Measurements from ENCODE around the gene CLEC20A.

CLEC20A gene

DNA sequence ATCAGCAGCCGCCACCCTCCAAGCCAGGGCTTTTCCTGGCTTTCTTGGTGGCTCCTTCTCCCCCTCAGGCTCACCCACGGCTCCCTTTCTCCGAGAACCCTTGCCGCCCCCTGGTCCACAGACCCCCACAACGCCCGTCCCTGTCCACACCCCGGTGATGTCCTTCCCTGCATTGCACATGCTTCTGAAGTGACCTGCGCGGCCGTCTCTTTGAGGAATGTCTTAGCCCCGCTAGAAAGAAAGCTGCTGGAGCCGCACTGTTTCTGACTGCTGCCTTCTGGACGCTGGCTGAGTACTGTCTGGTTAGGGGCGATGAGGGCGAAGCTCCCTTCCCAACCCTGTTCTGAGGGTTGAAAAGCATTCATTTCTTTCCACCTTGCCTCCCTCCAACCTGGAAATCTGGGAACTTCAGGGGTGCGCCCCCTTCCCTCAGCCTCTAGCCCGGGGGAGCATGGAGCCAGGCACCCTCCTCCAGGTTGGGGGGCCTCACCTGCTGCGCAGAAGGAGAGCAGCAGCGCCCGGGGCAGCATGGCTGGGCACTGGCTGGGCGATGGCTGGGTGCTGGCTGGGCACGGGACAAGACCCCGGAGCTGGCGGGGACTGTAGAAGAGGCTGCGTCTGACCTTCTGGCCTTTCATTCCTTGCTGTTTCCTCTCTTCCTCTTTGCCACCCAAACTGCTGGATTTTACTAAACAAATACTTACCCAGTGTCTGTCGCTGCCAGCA, at the start of gene CLEC20A:
Gene CLEC20A, minus strand, starts transcription at position 555 of the 726 bp plus-strand sequence. Its CDS starts 25 bp downstream, at position 530.
- peak in 5 of 42 donors; percentile 2 to 18 (median 14) for DNase-seq
- intact Hi-C loops (cut with DNase I), result no loop called here

DNA sequence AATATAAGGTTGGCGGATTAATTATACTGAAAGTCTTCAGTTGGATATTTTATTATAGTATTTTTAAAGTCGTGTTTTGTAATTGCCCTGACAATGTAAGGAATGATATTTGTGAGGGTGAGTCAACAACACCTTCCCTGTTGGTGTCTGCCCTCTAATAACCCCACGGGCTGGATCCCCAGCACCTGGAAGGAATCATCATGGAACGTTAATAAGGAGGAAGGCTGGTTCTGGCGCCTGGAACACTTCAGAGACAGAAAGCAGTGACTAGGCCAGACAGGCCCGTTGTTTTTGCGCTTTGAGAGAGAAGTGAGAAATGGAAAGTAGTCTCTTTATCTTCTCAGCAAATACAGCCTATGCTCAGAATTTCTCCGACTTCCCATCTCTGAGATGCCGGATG, 47.8 kb upstream of the CLEC20A start:
- DNase-seq, result no peak

DNA sequence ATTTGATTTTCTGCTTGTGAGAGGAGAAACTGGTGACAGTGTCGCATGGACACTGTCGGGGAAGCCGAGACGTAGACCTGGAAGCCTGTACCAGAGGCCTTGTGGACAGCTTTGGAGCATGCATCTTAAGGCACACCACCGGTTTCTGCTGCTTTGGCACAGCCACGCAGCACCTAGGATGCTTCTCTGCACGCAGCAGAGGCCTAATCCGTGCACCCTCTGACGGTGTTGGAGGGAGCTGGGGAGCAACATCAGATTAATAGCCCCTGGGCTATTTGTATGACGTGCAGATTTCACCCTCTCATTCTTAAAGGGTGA, 46.5 kb upstream of the CLEC20A start:
- DNase-seq, result no peak
- intact Hi-C loops (cut with DNase I), result loop anchor here (2.0 kb wide), 1 partner anchor 210 kb away; no protein-coding TSS in a partner anchor

More for the DNA sequence above, 47.8 kb upstream of the CLEC20A start:
- intact Hi-C loops (cut with DNase I), result no loop called here

DNA sequence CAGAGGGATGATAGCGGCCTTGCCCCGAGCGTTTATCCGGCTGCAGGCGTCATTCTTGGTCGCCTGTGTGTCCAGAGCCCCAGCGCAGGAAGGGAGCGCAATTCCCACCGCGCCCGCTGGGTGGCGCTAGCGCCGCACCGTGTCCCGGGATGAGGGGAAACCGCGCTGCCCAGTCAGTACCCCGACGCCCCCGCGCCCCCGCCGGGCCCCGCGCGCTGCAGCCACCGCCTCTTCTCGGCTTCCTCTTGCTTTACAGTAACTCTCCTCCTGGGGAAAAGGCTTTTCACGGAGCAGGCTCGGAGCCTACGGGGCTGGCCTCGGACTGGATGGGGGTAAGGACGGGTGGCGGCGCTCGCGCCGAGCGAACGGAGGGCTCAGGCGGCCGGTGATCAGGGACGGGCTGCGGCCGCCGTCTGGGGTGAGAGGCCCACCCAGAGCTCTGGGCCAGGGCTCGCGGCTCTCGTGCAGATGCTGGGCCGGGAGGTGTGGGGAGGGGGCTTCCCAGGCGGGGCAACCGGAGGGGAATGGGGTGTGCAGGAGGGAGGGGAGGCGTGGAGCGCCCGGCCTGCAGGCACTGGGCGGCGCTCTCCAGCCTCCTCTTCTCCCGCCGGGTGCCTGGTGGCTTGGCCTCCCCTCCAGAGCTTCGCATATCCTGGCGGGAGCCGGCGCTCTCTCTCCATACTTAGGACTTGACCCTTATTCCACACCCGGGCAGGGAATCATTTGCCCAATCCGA, 46.0 kb upstream of the CLEC20A start:
- intact Hi-C loops (cut with DNase I), result loop anchor here (2.0 kb wide), 1 partner anchor 210 kb away; no protein-coding TSS in a partner anchor
- DNase-seq, result peak; percentile 76 to 97 (median 90)

GRCh38 chr1:178541829-178542553, 45.2 kb upstream of the CLEC20A start:
- intact Hi-C loops (cut with DNase I), result loop anchor here (2.0 kb wide), 1 partner anchor 211 kb away; no protein-coding TSS in a partner anchor
- DNase-seq, result peak in 39 of 42 donors; percentile 20 to 73 (median 53)

DNA sequence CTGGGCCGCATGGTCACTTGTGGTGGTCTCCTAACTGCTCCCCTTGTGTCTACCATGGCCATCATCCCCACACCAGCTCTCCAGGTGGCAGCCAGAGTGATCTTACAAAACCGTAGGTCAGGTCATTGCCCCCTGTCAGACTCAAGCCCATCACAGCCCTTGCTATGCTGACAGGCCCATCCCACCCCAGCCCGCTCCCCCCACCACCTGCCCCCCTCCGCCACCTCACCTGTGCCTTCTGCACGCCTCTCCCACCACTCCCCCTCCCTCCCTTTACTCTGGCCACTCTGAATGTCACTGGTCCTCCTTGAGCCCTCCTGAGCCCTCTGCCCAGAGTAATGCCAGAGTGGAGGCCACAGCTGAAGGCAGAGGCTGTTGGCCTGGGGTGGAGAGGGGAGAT, 44.6 kb upstream of the CLEC20A start:
- intact Hi-C loops (cut with DNase I), result no loop called here

GRCh38 chr1:178540646-178541045, 43.9 kb upstream of the CLEC20A start:
- peak; percentile 19 to 90 (median 72) for DNase-seq
- intact Hi-C loops (cut with DNase I), result no loop called here

More for the DNA sequence above, 44.6 kb upstream of the CLEC20A start:
- DNase-seq, result no peak

- peak in 3 of 42 donors; percentile 26 to 49 (median 34) for DNase-seq
- intact Hi-C loops (cut with DNase I), result no loop called here
Observed at GRCh38 chr1:178540204-178540603, 43.4 kb upstream of the CLEC20A start.

- intact Hi-C loops (cut with DNase I), result loop anchor here (10.0 kb wide), 1 partner anchor 466 kb away; no protein-coding TSS in a partner anchor
- no peak for DNase-seq
Observed at GRCh38 chr1:178539291-178539690, 42.5 kb upstream of the CLEC20A start.

DNA sequence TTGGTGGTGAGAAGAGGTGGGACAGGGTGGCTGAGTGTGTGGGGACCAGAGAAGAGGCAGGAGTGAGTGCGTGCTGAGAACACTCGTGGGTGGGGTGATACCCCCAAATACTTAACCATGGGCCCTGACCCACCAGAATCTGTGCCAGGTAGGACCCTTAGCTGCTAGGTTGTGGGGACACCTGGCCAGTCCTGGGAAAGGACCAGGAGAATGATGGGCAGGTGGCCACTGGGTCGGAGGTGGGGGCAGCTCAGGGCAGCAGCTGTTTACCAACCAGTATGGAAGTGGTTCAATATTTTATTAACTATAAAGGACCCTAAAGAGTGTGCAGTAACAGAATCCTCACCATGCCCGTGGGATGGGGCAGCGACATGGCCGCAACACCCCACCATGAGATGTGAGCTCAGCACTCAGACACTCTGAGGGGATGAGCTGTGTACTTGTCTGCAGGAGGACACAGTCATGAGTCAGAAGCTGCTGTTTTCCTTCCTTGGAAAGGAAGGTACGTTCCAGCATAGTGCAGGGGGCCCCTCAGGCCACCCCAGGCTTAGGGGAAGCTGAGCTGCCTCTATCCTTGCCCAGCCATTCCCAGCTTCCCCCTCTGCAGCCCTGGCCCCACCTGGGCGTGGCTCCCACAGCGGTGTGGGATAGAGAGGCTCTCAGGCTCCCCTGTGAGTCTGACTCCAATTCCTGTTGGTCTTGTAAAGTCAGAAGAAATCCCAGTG, 41.6 kb upstream of the CLEC20A start:
- intact Hi-C loops (cut with DNase I), result loop anchor here (10.0 kb wide), 1 partner anchor 466 kb away; no protein-coding TSS in a partner anchor
- no peak for DNase-seq

DNA sequence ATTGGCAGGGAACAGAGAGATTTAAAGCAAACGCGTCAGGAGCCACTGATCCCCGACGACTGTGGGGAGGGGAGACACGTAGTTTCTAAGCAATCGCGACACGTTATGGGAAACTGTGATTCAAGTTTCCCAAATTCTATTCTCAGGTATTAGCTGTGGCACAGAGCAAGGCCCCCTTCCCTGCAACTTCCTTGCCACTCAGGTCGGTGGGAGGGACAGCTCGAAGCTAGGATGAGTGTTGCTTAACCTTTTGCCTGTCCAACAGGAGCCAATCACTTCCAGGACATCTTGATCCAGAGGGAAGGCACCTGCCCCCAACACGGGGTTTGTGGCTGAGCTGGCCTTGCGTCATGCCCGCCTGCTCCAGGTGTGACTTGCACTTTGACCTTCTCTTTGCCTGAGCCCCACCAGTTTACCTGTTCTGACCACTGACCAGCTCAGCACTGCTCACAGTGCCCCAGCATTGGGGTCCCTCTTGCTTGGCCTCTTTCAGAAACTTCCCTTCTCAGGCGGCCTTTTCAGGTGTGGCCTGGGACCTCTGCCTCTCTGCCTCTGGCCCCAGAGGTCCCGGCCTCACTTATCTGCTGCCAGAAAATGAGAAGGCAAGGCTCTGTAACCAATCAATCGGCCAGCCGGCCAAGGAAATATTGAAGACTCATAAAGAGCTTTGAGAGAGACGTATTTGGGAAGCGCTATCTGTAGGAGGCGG, 40.8 kb upstream of the CLEC20A start:
- intact Hi-C loops (cut with DNase I), result loop anchor here (10.0 kb wide), 1 partner anchor 467 kb away; no protein-coding TSS in a partner anchor
- DNase-seq, result no peak

DNA sequence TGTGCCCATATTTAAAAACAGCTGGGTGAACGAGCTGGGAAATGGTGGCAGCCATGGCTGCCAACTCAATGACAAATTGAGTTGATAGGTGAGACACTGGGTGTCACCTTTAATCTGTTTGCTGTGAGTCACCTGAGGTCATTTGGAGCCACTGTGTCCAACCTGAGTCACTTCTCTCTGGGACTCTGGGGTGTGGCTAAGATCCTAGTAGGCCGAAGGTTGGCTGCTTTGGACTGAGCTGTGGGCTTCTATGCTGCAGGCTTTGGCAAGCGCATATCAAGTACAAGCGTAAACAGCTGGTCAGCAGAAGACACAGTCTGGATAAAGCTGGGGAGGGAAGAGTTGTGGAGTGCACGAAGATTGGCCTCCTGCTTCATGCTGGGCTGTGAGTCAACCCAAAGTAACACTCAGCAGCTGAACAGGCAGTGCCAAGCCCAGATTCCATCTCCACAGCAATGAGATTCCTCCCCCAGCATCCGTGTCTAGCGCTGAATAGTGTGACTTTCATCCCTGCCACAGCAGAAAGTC, 40.1 kb upstream of the CLEC20A start:
- peak in 40 of 42 donors; percentile 31 to 93 (median 70) for DNase-seq
- intact Hi-C loops (cut with DNase I), result loop anchor here (10.0 kb wide), 1 partner anchor 468 kb away; no protein-coding TSS in a partner anchor

DNA sequence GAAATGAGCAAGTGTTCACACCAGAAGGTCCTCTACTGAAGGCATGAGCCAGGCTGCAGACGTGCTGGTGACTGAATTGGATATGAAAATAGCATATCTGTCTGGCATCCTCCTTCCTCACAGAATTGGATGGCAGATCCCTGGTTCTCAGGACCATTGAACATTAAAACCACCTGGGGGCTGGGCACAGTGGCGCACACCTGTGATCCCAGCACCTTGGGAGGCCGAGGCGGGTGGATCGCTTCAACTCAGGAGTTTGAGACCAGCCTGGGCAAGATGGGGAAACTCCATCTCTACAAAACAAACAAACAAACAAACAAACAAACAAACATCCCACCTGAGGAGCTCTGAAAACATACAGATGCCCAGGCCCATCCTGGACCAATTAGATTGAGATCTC, 39.6 kb upstream of the CLEC20A start:
- no peak for DNase-seq
- intact Hi-C loops (cut with DNase I), result loop anchor here (10.0 kb wide), 1 partner anchor 468 kb away; no protein-coding TSS in a partner anchor

DNA sequence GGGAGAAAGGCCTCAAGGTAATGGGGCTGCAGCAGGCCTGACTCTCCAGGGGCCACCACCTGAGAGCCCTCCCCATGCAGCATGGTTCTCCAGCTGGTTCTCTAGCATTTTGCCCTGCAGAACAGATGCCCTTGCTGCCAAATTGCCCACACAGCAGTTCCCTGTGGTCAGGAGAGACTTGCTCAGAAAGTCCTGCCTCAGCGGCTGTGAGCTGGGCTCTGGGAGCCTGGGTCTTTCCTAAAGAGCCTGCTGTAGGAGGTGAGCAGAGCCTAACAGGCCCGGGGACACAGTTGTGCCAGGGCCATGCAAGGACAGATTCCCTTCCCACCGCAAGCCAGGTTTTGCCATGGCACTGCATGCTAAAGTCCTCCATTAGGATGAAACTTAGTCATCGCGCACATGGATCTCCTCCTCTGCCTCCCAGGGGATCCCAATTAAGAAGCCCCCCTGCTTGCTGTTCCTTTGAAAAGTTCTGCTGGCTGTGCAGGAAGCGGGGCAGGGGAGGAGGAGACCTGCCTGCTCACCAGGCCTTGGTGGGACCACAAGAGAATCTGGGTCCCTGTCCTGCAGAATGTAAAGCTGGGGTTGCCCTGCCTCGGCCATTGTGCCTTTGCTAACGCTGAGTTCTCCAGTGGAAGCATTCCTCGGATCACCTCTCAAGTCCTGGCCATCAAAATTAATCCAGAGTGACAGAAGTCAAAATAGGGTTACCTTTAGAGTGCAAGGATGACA, 37.5 kb upstream of the CLEC20A start:
- intact Hi-C loops (cut with DNase I), result loop anchor here (10.0 kb wide), 1 partner anchor 470 kb away; no protein-coding TSS in a partner anchor
- peak in 1 of 42 donors; percentile 29 for DNase-seq

DNA sequence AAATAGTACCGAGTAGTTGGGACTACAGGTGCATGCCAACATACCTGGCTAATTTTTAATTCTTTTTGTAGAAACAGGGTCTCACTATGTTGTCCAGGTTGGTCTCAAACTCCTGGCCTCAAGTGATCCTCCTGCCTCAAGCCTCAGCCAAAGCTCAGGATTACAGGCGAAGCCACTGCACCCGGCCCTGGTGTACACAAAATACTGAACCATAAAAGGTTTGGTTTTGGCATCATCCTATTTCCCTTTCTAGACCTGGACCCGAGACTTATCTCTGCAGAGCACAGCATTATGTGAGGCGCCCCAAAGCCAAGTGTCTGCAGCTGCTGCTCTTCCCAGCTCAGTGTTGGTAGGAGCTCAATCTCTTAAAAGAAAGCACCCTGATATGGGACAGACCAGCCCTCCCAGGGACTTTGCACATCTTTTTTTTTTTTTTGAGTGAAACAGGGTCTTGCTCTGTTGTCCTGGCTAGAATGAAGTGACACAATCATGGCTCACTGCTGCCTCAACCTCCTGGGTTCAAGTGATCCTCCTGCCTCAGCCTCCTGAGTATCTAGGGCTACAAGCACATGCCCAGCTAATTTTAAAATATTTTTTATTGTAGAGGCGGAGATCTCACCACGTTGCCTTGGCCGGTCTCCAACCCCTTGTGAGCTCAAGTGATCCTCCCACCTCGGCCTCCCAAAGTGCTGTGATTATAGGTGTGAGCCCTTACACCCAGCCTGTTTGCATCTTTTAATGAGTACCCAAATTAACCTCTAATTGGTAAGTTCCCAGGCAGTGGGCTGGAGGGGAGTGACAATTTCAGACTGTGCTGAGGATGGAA, 36.6 kb upstream of the CLEC20A start:
- intact Hi-C loops (cut with DNase I), result loop anchor here (10.0 kb wide), 1 partner anchor 471 kb away; no protein-coding TSS in a partner anchor
- DNase-seq, result peak in 1 of 42 donors; percentile 39

DNA sequence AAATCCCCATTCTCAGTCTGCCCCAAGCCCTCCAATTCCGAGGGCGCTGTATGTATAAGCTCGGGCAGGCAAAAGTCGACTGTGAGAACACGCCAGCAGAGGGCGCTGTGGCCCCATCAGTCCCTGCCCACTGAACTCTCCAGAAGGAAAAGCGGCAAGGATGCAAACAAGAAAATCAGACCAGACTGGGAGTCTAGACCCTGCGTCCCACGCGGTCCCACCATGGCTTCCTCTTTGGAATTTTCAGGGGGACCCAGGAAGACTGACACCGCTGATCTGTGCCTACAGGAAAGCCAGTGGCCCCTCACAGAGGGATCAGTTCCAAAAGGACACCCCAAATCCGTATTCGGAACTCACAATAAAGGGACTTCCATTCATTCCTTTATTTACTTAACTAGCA, 35.6 kb upstream of the CLEC20A start:
- DNase-seq, result peak; percentile 55 to 96 (median 90)
- intact Hi-C loops (cut with DNase I), result loop anchor here (10.0 kb wide), 1 partner anchor 472 kb away; no protein-coding TSS in a partner anchor
